GM21381 (cell line): ENCODE results near the gene PISD.

Source experiments
- ATAC-seq: cut with Tn5 transposase; IDR thresholded peaks from one replicate; pipeline ENCODE4 v1.9.1; 2021; ENCODE audit warnings: mild to moderate bottlenecking, moderate library complexity; ENCODE audit not compliant: unreplicated experiment

PISD gene

DNA sequence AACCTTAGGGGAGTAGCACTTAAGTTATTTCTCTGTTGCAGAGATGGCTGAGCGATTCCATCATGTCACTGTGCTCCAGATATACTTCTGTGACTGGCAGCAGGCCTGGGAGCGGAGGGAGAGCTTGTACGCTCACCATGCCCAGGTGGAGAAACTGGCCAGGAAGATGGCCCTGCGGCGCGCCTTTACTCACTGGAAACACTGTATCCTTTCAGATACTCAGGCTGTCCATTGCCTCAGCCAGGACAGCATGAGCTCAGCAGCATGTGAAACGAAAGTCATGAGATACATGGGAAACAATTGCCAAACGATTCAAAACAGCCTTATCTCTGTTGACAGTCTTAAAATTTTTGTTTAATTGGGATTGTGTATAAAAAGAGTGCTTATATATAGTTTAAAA is 86.8 kb downstream of the PISD start:
- ATAC-seq, result no peak

DNA sequence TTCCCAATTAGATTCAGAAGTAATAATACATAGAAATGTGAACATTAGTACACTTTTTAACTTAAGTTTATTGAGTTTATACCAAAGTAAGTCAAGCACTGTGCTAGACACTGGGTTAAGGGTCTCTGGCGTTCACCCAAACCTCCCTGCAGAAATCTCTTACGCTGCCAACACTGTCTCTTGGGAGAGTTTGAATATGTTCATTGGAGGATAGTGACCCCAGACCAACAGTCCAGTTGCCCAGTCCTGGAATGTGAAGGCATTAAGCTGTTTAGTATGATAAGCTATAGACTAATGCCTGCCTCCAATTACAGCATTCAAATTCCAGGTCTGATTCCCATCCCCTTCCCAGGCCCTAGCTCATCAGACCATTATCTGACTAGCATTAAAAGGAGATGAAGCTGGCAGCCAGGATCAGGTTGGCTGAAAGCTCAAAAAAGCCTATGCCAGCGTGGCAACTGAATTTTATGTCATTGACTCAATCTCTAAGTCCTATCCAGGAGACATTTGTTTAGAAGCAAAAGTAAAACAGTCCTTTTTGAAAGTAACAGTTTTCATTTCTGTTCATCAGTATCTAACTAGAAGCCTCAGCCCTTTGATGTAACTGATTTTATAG is 87.9 kb downstream of the PISD start:
- ATAC-seq, result no peak

DNA sequence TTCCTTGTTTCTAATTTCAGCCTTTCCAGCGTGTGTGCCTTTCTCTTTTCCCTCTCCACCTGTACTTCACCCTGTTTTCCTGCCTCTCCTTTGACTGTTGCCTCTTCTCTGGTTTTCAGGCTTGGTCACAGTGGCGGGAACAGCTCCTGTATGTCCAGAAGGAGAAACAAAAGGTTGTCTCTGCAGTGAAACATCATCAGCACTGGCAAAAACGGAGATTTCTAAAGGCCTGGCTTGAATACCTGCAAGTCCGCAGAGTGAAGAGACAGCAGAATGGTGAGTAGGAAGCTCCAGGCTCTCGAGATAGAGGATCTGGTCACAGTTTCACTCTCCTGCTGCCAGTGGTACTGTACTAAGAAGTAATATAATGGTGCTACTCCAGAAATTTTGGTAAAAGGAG is 89.1 kb downstream of the PISD start:
- no peak for ATAC-seq

DNA sequence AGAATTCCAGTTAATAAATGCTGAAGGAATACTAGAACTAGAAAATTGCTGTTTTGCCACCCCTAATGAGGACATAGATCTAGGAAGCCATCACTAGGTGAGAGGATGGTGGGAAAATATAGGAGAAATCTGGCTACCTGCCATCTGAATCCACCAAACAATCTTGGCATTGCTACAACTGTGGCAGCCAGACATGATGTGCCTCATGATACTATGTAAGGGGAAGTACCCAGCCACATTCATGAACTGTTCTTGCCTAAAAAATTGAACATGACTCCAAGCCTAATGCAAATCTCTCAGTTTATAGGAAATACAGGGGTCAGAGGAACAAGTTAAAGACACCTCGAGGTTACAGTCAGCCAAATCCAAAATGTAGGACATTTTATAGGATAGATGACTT is 92.9 kb downstream of the PISD start:
- ATAC-seq, result no peak
